ENCODE measurements around the gene CELSR3.

Gene CELSR3

GRCh38 chr3:48612309-48612708 lies 50.4 kb downstream of the CELSR3 start:
- ChIA-PET POLR2A (interaction anchor here (0.6 kb wide), 1 partner anchor 83 kb away, joined by 3 read pairs; no protein-coding TSS in a partner anchor), CTCF (interaction anchor here (0.6 to 1.7 kb wide), 2 partner anchors 22 to 58 kb away, joined by 3 to 4 read pairs; partner anchors contain the start of gene SLC26A6)
- Histone ChIP-seq H3K36me3 (ENCODE audit: control insufficient read depth in 4 of 4, insufficient read depth in 4 of 4, low read length in 3 of 4) (peaks cover 0 to 2% (median 0%) of the 10 kb centered on the region in 4 experiments), H3K4me3 (ENCODE audit: control insufficient read depth in 1 of 7, extremely low read depth in 1 of 7, insufficient read depth in 4 of 7, low read depth in 2 of 7, low read length in 6 of 7) (no peak overlapping the region), H3K4me1 (ENCODE audit: control extremely low read depth in 1 of 4, control insufficient read depth in 4 of 4, insufficient read depth in 4 of 4, low read length in 3 of 4) (peaks cover 2 to 13% (median 9%) of the 10 kb centered on the region in 4 experiments), H3K27me3 (replicated peaks in 2 of 5; ENCODE audit: control insufficient read depth in 4 of 5, insufficient read depth in 5 of 5, low read length in 4 of 5) (no peaks in the 10 kb centered on the region), H3K9me3 (ENCODE audit: control extremely low read depth in 1 of 5, control insufficient read depth in 4 of 5, insufficient read depth in 2 of 5, low read depth in 1 of 5, low read length in 4 of 5) (peaks cover 3 to 4% (median 4%) of the 10 kb centered on the region in 5 experiments), H3K27ac (ENCODE audit: insufficient read depth in 1 of 2, low read depth in 1 of 2, low read length in 2 of 2, poor library complexity in 1 of 2, severe bottlenecking in 2 of 2) (no peak overlapping the region)
- DNase-seq: no peak
- WGBS (ENCODE audit: insufficient coverage): 80% methylated on average over 1 of the region's 1 CpG

GRCh38 chr3:48609088-48610005 lies 53.3 kb downstream of the CELSR3 start, which contains the start of gene UQCRC1:
UQCRC1 (minus strand) TSS chr3:48609646; CDS start chr3:48609620, 26 bp downstream.
- Histone ChIP-seq H3K27me3 (replicated peaks in 2 of 5; ENCODE audit: control insufficient read depth in 4 of 5, insufficient read depth in 5 of 5, low read length in 4 of 5) (no peaks in the 10 kb centered on the region), H3K4me1 (ENCODE audit: control extremely low read depth in 1 of 4, control insufficient read depth in 4 of 4, insufficient read depth in 4 of 4, low read length in 3 of 4) (peaks cover 2 to 13% (median 9%) of the 10 kb centered on the region in 4 experiments), H3K36me3 (ENCODE audit: control insufficient read depth in 4 of 4, insufficient read depth in 4 of 4, low read length in 3 of 4) (peaks cover 4 to 24% (median 13%) of the 10 kb centered on the region in 4 experiments), H3K27ac (ENCODE audit: insufficient read depth in 1 of 2, low read depth in 1 of 2, low read length in 2 of 2, poor library complexity in 1 of 2, severe bottlenecking in 2 of 2) (peak within 1 kb of the TSS; percentile 70 to 86), H3K4me3 (ENCODE audit: control insufficient read depth in 1 of 7, extremely low read depth in 1 of 7, insufficient read depth in 4 of 7, low read depth in 2 of 7, low read length in 6 of 7) (peak within 1 kb of the TSS; percentile 55 to 99 (median 92)), H3K9me3 (ENCODE audit: control extremely low read depth in 1 of 5, control insufficient read depth in 4 of 5, insufficient read depth in 2 of 5, low read depth in 1 of 5, low read length in 4 of 5) (no peaks in the 10 kb centered on the region)
- ChIA-PET CTCF (interaction anchor here (1.4 kb wide), 1 partner anchor 25 kb away, joined by 3 read pairs; the partner anchor contains the start of gene SLC26A6), POLR2A (interaction anchor here (0.7 kb wide), 1 partner anchor 16 kb away, joined by 3 read pairs; no protein-coding TSS in a partner anchor)
- whole genome bisulfite sequencing (ENCODE audit: insufficient coverage): 3% methylated on average over 76 of the region's 86 CpGs
- DNase-seq: peak; percentile 89 to 95 (median 94)

GRCh38 chr3:48607519-48607918 lies 55.2 kb downstream of the CELSR3 start:
- Histone ChIP-seq H3K27ac (ENCODE audit: insufficient read depth in 1 of 2, low read depth in 1 of 2, low read length in 2 of 2, poor library complexity in 1 of 2, severe bottlenecking in 2 of 2) (no peak overlapping the region), H3K4me3 (ENCODE audit: control insufficient read depth in 1 of 7, extremely low read depth in 1 of 7, insufficient read depth in 4 of 7, low read depth in 2 of 7, low read length in 6 of 7) (no peak overlapping the region), H3K9me3 (ENCODE audit: control extremely low read depth in 1 of 5, control insufficient read depth in 4 of 5, insufficient read depth in 2 of 5, low read depth in 1 of 5, low read length in 4 of 5) (no peaks in the 10 kb centered on the region), H3K27me3 (replicated peaks in 2 of 5; ENCODE audit: control insufficient read depth in 4 of 5, insufficient read depth in 5 of 5, low read length in 4 of 5) (no peaks in the 10 kb centered on the region), H3K36me3 (ENCODE audit: control insufficient read depth in 4 of 4, insufficient read depth in 4 of 4, low read length in 3 of 4) (peaks cover 6 to 43% (median 29%) of the 10 kb centered on the region in 4 experiments), H3K4me1 (ENCODE audit: control extremely low read depth in 1 of 4, control insufficient read depth in 4 of 4, insufficient read depth in 4 of 4, low read length in 3 of 4) (peaks cover 2 to 13% (median 9%) of the 10 kb centered on the region in 4 experiments)
- ChIA-PET POLR2A (no interaction called here), CTCF (no interaction called here)
- DNase-seq: peak in 2 of 3 donors; percentile 23 to 26
- WGBS (ENCODE audit: insufficient coverage): 98% methylated on average over 5 of the region's 5 CpGs

- Histone ChIP-seq H3K4me1 (ENCODE audit: control extremely low read depth in 1 of 4, control insufficient read depth in 4 of 4, insufficient read depth in 4 of 4, low read length in 3 of 4) (no peaks in the 10 kb centered on the region), H3K27ac (ENCODE audit: insufficient read depth in 1 of 2, low read depth in 1 of 2, low read length in 2 of 2, poor library complexity in 1 of 2, severe bottlenecking in 2 of 2) (no peak overlapping the region), H3K27me3 (replicated peaks in 2 of 5; ENCODE audit: control insufficient read depth in 4 of 5, insufficient read depth in 5 of 5, low read length in 4 of 5) (peaks cover 0 to 3% (median 0%) of the 10 kb centered on the region in 5 experiments), H3K4me3 (ENCODE audit: control insufficient read depth in 1 of 7, extremely low read depth in 1 of 7, insufficient read depth in 4 of 7, low read depth in 2 of 7, low read length in 6 of 7) (no peak overlapping the region), H3K36me3 (ENCODE audit: control insufficient read depth in 4 of 4, insufficient read depth in 4 of 4, low read length in 3 of 4) (peaks cover 24 to 87% (median 63%) of the 10 kb centered on the region in 4 experiments), H3K9me3 (ENCODE audit: control extremely low read depth in 1 of 5, control insufficient read depth in 4 of 5, insufficient read depth in 2 of 5, low read depth in 1 of 5, low read length in 4 of 5) (no peaks in the 10 kb centered on the region)
- no peak for DNase-seq
- POLR2A ChIA-PET: no interaction called here
- WGBS (ENCODE audit: insufficient coverage): 100% methylated on average over 2 of the region's 2 CpGs
- CTCF ChIA-PET: interaction anchor here (0.7 to 1.6 kb wide), 5 partner anchors 41 to 255 kb away, joined by 3 to 7 read pairs (median 3); no protein-coding TSS in a partner anchor
These were observed 61.1 kb downstream of the CELSR3 start for GRCh38 chr3:48601622-48601994.

- Histone ChIP-seq H3K4me1 (ENCODE audit: control extremely low read depth in 1 of 4, control insufficient read depth in 4 of 4, insufficient read depth in 4 of 4, low read length in 3 of 4) (no peaks in the 10 kb centered on the region), H3K36me3 (ENCODE audit: control insufficient read depth in 4 of 4, insufficient read depth in 4 of 4, low read length in 3 of 4) (peaks cover 24 to 86% (median 62%) of the 10 kb centered on the region in 4 experiments), H3K9me3 (ENCODE audit: control extremely low read depth in 1 of 5, control insufficient read depth in 4 of 5, insufficient read depth in 2 of 5, low read depth in 1 of 5, low read length in 4 of 5) (no peaks in the 10 kb centered on the region), H3K4me3 (ENCODE audit: control insufficient read depth in 1 of 7, extremely low read depth in 1 of 7, insufficient read depth in 4 of 7, low read depth in 2 of 7, low read length in 6 of 7) (no peak overlapping the region), H3K27me3 (replicated peaks in 2 of 5; ENCODE audit: control insufficient read depth in 4 of 5, insufficient read depth in 5 of 5, low read length in 4 of 5) (peaks cover 0 to 9% (median 3%) of the 10 kb centered on the region in 5 experiments), H3K27ac (ENCODE audit: insufficient read depth in 1 of 2, low read depth in 1 of 2, low read length in 2 of 2, poor library complexity in 1 of 2, severe bottlenecking in 2 of 2) (no peak overlapping the region)
- CTCF ChIA-PET: interaction anchor here (1.4 kb wide), 1 partner anchor 41 kb away, joined by 7 read pairs; no protein-coding TSS in a partner anchor
- POLR2A ChIA-PET: no interaction called here
- 96% methylated on average over 19 of the region's 19 CpGs for WGBS (ENCODE audit: insufficient coverage)
- DNase-seq: no peak
These were observed 61.7 kb downstream of the CELSR3 start for GRCh38 chr3:48600711-48601621.

- ChIA-PET POLR2A (interaction anchor here (0.5 kb wide), 1 partner anchor 43 kb away, joined by 3 read pairs; no protein-coding TSS in a partner anchor), CTCF (no interaction called here)
- peaks cover 0 to 8% (median 2%) of the 10 kb centered on the region in 4 experiments for H3K4me1 ChIP-seq (ENCODE audit: control extremely low read depth in 1 of 4, control insufficient read depth in 4 of 4, insufficient read depth in 4 of 4, low read length in 3 of 4)
- no peak for DNase-seq
- H3K4me3 ChIP-seq (ENCODE audit: control insufficient read depth in 1 of 7, extremely low read depth in 1 of 7, insufficient read depth in 4 of 7, low read depth in 2 of 7, low read length in 6 of 7): no peak overlapping the region
- H3K9me3 ChIP-seq (ENCODE audit: control extremely low read depth in 1 of 5, control insufficient read depth in 4 of 5, insufficient read depth in 2 of 5, low read depth in 1 of 5, low read length in 4 of 5): no peaks in the 10 kb centered on the region
- H3K27ac ChIP-seq (ENCODE audit: insufficient read depth in 1 of 2, low read depth in 1 of 2, low read length in 2 of 2, poor library complexity in 1 of 2, severe bottlenecking in 2 of 2): no peak overlapping the region
- WGBS (ENCODE audit: insufficient coverage): 96% methylated on average over 4 of the region's 12 CpGs
- peaks cover 0 to 21% (median 6%) of the 10 kb centered on the region in 5 experiments for H3K27me3 ChIP-seq (replicated peaks in 2 of 5; ENCODE audit: control insufficient read depth in 4 of 5, insufficient read depth in 5 of 5, low read length in 4 of 5)
- H3K36me3 ChIP-seq (ENCODE audit: control insufficient read depth in 4 of 4, insufficient read depth in 4 of 4, low read length in 3 of 4): peaks cover 20 to 73% (median 52%) of the 10 kb centered on the region in 4 experiments
These were observed 63.0 kb downstream of the CELSR3 start for GRCh38 chr3:48599509-48600285.

All from common myeloid progenitor, CD34-positive (primary cell).